ENCODE data around the gene FRMD5.
"Not testable (repeated sequence)": the region's sequence is repeated elsewhere in the genome, so short reads cannot be mapped to it uniquely, and the experiment has no call there.

The FRMD5 gene

DNA sequence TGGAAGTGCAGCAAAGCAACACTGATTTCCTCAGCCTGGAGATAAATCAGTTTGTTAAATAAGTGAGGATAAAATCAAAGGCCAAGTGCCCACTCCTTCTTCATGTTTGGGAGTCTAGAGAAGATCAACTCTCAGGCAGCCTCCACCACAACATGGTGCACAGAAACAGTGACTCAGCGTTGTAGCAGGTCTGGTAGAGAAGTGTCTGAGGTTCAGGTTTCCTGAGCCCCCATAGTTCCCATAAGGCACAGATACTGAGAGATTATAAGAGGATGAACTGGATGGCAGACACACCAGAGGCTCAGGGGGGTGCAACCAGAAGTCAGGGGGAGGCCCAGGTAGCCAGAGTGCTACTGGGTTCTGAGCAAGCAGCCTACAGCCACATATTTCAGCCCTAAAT is 166.7 kb downstream of the FRMD5 start:
- peak; percentile 41 for DNase-seq

- DNase-seq, result no peak
Observed at GRCh38 chr15:44024155-44024554, 170.9 kb downstream of the FRMD5 start.

GRCh38 chr15:44023176-44023575 is 171.9 kb downstream of the FRMD5 start:
- no peak for DNase-seq

DNA sequence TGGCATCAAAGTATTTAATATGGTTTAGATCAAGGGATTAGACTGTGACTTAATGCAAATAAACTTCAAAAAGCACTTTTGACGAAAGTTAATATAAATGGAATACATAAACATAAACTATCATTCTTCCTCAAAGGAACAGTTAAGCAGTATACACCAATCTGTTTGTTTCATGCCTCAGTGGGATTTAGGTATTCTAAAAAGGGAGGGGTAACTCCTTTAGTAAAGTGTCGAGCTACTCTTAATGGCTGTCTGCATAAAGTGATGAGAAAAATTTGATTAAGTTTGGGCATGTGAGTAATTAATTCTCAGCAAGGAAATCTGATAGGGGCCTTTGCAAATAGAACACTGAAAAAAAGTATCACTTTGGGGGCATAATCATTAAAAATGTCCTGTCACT is 176.9 kb downstream of the FRMD5 start:
- DNase-seq, result no peak

DNA sequence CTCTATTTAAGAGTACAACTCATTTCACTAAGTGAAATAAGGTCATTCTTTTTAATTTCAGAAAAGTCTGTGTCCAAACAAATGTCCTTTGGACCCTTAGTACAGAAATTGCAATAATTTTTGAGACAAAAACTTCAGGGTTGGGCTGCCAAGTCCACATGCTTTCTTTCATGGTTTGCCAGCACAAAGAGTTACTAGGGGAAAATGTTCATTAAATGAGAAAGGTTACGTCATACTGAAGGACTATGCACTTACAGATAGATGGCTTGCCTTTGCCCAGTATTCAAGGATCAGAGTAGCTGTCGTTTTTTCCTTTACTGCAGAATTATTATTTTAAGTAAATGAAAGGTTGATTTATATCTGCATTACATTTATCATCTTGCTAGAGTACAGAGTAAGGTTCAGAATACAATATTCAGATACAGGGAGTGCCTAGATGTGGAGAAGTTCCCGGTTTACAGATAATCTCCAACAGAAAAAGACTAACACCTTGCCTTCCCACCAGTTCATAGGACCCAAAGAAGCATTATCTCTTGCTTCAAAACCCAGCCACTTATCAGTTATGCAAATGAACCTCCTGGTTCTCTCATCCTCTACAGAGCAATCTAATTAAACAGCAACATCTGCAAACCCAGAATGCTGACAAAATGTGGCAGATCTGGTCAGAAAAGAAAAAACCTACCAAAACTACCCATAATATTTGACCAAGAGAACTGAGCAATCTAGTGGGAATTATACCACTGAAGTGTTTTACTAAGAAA is 179.3 kb downstream of the FRMD5 start:
- no peak for DNase-seq

DNA sequence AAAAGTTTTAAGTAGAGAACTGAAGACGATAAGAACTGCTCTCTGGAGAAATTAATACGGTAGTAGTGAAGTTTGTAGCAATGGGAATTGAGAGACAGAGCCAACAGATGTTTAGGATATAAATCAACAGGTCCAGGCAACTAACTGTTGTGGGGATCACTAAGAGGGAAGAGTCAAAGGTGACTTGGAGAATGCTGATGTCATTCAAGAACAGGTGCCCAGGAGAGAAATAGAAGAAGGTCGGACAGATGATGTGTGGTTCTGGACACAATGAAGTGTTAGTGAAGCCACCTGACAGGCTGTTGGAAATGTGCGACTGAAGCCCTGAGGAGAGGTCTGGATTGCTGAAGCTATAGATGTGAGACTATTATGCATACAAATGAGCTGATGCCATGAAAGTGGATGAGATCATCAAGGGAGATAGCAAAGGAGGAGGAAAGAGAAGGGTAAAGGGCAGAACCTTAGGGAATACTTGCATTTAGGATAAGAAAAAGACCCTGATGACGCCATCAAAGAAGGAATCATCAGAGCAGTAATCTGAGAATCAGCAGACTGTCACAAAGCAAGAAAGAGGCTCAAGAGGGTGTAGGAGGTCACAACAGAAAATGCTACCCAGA is 183.7 kb downstream of the FRMD5 start:
- DNase-seq, result no peak

GRCh38 chr15:44010089-44010488 is 185.0 kb downstream of the FRMD5 start:
- DNase-seq, result no peak

GRCh38 chr15:44009038-44009437 is 186.0 kb downstream of the FRMD5 start:
- DNase-seq, result no peak

DNA sequence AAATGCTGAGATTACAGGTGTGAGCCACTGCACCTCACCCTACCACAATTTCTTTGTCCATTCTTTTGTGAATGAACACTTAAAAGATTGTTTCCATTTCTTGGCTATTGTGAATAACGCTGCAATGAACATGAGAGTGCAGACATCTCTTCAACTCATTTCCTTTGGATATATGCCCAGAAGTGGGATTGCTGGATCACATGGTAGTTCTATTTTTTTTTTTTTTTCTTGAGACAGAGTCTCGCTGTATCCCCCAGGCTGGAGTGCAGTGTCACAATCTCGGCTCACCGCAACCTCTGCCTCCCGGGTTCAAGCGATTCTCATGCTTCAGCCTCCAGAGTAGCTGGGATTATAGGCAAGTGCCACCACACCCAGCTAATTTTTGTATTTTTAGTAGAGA is 194.8 kb downstream of the FRMD5 start:
- not testable (repeated sequence) for DNase-seq

- no peak for DNase-seq
Observed at GRCh38 chr15:43998607-43999006, 196.5 kb downstream of the FRMD5 start.

GRCh38 chr15:43991206-43991605 is 203.9 kb downstream of the FRMD5 start:
- DNase-seq, result no peak

DNA sequence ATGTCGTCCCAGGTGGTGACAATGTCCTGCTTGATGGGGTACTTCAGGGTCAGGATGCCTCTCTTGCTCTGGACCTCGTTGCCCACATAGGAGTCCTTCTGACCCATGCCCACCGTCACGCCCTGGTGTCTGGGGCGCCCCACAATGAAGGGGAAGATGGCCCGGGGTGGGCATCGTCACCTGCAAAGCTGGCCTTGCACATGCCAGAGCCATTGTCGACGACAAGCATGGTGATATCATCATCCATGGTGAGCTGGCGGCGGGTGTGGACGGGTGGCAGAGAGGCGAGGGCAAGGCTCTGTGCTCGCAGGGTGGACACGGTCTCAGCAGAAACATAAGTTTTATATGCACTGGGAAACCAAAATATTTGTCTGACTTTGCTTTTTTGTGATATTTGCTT is 205.1 kb downstream of the FRMD5 start:
- no peak for DNase-seq

GRCh38 chr15:43988900-43989299 is 206.2 kb downstream of the FRMD5 start:
- DNase-seq, result no peak

DNA sequence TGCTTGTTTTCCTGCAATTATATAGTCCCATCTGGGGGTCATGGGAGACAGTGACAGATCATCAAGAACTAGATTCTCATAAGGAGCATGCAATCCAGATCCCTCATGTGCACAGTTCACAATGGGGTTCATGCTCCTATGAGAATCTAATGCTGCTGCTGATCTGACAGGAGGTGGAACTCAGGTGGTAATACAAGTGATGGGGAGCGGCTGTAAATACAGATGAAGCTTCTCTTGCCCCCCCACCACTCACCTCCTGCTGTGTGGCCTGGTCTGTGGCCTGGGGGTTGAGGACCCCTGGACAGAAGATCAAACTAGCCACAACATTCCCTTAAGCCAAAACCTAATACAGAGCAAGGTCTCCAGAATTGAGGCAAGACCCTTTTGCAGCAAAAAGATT is 207.1 kb downstream of the FRMD5 start:
- DNase-seq, result no peak

DNA sequence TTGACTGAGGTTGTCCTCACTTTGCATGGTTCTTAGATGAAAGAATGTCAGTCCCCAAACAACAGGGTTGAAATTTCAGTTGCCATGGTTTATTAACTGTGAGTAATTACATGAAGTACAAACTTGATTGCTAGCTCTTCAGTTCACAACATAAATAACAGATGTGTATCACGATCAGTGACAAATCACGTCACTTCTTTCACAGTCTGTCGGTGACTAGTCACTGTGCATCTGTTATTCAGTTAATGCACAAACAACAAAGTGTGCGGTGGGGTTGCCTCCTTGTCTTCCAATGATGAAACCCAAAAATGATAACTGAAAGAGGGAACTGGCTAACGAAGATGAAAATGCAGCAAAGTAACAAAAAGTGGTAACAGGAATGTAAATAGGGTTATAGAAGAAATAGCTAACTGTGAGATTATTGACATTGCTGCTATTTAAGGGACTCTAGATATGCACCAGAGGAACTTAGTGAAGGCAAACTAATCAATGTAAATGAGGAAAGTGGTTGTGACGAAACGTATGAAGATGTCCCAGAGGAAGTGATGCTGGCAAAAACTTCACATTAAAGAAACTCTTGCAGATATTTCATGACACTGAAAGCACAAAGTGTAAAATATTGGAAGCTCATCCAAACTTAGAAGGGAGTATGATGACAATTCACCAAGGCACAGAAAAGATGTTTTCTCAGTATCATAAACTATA is 208.9 kb downstream of the FRMD5 start:
- no peak for DNase-seq

DNA sequence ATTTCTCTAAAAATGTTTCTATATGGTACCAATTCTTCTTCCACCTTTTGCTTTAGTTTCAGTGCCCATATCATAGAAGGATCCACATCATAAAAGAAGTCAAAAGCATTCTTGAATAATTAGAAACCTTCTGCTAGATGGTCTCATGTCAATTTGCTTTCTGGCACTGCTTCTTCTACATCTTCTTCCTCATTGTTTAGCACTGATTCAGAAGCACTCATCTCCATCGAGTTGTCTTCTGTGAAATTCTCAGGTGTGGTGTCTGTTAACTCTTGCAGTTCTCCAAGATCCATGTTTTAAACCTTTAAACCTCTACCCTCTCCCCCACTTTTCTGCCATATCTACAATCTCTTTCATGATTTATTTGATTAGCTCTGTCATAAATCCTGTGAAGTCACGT is 213.5 kb downstream of the FRMD5 start:
- DNase-seq, result no peak

GRCh38 chr15:43977072-43977884 is 217.8 kb downstream of the FRMD5 start:
- peak; percentile 84 for DNase-seq

DNA sequence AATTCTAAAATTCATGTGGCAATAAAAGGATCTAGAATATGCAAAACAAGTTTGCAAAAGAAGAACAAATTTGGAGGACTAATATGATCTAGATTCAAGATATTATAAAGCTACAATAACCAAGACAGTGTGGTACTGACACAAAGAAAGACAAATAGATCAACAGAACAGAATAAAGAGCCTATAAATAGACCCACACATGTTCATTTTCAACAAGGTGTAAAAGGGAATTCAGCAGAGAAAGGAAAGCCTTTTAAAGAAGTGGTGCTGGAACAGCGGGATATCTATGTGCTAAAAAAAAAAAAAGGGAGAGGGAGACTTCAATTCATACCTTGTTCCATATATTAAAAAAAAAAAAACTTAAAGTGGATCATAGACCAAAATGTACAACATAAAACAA is 219.3 kb downstream of the FRMD5 start:
- no peak for DNase-seq

- no peak for DNase-seq
Observed at GRCh38 chr15:43975326-43975725, 219.7 kb downstream of the FRMD5 start.

DNA sequence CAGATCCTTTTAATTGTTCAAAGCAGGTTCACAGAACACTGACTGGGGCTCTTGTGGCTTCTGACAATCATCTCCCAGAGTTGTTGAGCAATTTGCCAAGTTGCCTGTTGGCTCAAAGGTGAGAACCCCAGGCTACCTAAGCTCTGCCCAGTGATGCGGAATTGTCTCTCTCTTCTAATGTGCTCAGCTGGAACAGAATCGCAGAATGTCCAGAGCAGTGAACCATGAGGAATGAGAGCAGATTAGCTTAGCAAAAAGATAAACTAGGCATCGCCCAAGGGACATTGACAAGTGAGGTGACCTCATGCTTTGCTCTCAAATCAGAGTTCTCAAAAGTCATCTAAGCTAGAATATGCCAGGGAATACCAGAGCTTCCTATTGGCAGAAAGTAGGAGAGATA is 220.2 kb downstream of the FRMD5 start:
- peak; percentile 44 for DNase-seq

- DNase-seq, result no peak
Observed at GRCh38 chr15:43969802-43970375, 225.2 kb downstream of the FRMD5 start.

- DNase-seq, result no peak
Observed at GRCh38 chr15:43968551-43968950, 226.5 kb downstream of the FRMD5 start.

GRCh38 chr15:43966646-43967045 is 228.4 kb downstream of the FRMD5 start:
- no peak for DNase-seq

All from NK-92 treated with Interleukin-12 subunit alpha and Interleukin-12 subunit beta, amount 100 ng/mL, for 24 hours (cell line).